GM21576 (cell line): Measurements from ENCODE around the gene HPD.
"Not testable (repeated sequence)": the region's sequence is repeated elsewhere in the genome, so short reads cannot be mapped to it uniquely, and the experiment has no call there.

Experiments used
- ATAC-seq: cut with Tn5 transposase; IDR thresholded peaks from one replicate; pipeline ENCODE4 v1.9.1; 2021; ENCODE audit warnings: mild to moderate bottlenecking, moderate library complexity; ENCODE audit not compliant: unreplicated experiment

The HPD gene

DNA sequence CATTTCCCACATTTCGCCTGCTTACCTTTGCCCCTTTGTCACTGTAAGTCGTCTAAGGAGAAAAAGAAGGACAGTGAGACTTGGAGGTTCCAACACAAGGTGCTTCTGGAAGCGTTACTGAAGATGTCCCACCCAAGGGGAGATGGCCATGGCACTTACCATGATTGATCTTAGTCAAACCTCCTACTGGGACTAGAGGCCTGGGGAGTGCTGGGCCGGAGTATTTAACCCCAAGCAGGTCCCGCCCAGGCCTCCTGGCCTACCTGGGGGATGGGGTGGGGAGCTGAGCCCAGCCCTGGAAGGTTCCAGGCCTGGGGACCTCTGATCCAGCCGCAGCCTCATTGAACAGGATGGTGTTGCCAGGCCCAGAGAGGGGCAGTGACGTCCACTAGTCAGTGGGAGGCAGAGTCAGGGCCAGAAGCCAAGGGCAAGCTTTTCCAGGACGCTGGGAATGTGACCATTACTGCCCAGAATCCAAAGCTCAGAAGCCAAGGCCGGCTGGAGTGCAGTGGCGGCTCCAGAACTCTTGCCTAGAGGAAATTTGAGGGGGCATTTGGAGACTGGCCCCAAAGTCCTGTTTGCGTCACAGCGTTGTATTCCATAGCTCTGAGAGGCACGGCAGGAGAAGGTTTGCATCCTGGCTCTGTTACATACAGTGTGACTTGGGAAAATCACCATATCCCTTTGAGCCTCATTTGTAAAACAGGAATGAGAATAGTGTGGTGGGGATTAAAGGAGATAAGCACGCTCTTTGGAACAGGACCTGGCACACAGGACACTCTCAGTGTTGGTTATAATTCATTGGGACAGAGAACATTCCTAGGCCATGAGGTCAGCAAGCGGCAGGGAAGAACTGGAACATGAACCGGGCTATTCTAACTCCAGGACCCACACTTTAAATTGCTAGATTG is at the start of gene HPD:
HPD (minus strand) TSS at position 198 of the 911 bp plus-strand sequence; CDS start at position 162, 36 bp downstream.
- no peak for ATAC-seq

GRCh38 chr12:121905746-121906145 is 47.1 kb upstream of the HPD start:
- ATAC-seq = no peak

DNA sequence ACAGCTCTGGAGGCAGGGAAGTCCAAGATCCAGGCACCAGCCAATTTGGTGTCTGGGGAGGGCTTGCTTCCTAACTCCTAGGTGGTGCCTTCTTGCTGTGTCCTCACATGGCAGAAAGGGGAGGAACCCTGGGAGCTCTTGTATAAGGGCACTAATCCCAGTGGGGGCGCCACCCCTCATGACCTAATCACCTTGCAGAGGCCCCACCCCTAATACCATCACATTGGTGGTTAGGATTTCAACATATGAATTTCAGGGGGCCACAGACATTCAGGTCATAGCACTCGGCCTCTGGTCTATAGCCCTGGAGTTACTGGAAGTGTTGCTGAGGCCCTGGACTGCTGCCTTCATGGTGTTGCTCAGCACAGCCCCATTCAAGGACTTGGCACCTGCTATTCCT is 44.5 kb upstream of the HPD start:
- no peak for ATAC-seq

GRCh38 chr12:121899590-121899989 is 40.9 kb upstream of the HPD start:
- ATAC-seq = no peak

DNA sequence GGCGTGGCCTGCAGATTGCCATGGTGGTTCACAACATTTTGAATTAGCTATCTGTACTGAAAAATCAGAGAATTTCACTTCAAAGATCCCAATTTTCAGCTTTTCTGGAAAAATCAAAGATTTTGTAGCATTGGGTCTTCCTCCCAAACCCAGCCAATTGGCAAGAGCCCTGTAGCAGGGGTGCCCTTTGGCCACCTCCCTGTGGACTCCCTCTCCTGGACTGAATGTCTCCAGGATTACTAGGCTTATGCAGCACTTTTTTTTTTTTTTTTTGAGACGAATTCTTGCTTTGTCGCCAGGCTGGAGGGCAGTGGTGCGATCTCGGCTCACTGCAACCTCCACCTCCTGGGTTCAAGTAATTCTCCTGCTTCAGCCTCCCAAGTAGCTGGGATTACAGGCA is 39.6 kb upstream of the HPD start:
- no peak for ATAC-seq

DNA sequence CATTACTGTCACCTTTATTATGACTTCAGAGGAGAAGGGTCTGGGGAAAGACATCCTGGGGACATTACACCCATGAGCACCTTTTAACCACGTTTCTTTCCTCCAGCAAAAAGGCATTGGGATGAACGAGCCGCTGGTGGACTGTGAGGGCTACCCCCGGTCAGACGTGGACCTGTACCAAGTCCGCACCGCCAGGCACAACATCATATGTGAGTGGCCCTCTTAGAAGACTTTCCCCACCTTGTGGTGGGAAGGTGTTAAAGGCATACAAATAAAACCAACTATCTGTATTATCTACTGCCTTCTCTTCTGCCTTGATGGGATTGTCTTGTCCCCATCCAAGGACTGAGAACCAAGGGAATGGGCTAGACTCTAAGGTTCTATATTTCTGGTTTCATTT is 36.0 kb upstream of the HPD start:
- no peak for ATAC-seq

GRCh38 chr12:121893961-121894460 is 35.4 kb upstream of the HPD start:
- no peak for ATAC-seq

- no peak for ATAC-seq
These were observed 34.3 kb upstream of the HPD start for GRCh38 chr12:121892673-121893561.

DNA sequence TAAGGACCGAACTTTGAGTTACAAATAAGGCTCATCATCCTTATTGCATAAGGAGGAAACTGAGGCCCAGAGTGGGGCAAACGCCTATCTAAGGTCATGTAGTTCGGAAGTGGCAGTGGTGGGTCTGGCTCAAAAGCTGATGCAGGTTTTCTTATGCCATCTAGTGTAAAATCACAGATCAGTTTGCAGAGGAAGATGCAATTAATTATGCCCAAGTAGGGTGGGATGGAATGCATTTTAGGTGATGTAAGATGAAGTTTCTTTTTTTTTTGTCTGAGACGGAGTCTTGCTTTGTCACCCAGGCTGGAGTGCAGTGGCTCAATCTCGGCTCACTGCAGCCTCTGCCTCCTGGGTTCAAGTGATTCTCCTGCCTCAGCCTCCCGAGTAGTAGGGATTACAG is 31.0 kb upstream of the HPD start:
- ATAC-seq = not testable (repeated sequence)

DNA sequence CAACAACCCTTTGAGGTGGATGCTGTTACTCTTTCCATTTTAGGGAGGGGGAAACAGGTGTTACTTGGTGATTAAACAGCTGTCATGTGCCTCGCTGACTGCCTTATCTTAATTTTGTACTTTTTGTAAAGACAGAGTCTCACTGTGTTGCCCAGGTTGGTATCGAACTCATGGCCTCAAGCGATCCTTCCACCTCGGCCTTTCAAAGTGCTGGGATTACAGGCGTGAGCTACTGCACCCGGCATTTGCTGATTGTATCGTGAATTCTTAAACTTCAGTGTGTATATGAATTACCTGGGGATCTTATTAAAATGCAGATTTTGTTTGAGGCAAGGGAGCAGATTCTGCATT is 30.6 kb upstream of the HPD start:
- ATAC-seq = no peak

- ATAC-seq = peak; percentile 91
These were observed 30.0 kb upstream of the HPD start, which contains the start of gene PSMD9 for GRCh38 chr12:121888478-121889273. PSMD9 (plus strand) TSS chr12:121888790; CDS start chr12:121888857, 67 bp downstream.

GRCh38 chr12:121888083-121888477 is 29.4 kb upstream of the HPD start:
- ATAC-seq = no peak

DNA sequence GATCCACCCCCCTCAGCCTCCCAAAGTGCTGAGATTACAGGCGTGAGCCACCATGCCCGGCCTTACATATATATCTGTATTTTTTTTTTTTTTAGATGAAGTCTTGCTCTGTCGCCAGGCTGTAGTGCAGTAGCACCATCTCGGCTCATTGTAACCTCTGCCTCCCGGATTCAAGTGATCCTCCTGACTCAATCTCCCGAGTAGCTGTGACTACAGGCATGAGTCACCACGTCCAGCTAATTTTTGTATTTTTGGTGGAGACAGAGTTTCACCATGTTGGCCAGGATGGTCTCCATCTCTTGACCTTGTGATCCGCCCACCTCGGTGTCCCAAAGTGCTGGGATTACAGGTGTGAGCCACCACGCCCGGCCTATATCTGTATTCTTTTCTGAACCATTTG is 26.5 kb upstream of the HPD start:
- not testable (repeated sequence) for ATAC-seq

- no peak for ATAC-seq
These were observed 24.6 kb upstream of the HPD start for GRCh38 chr12:121883315-121883660.

GRCh38 chr12:121876080-121876447 is 17.4 kb upstream of the HPD start:
- ATAC-seq = not testable (repeated sequence)

- ATAC-seq = no peak
These were observed 16.9 kb upstream of the HPD start for GRCh38 chr12:121875582-121875981.

GRCh38 chr12:121874071-121874470 is 15.4 kb upstream of the HPD start:
- no peak for ATAC-seq

DNA sequence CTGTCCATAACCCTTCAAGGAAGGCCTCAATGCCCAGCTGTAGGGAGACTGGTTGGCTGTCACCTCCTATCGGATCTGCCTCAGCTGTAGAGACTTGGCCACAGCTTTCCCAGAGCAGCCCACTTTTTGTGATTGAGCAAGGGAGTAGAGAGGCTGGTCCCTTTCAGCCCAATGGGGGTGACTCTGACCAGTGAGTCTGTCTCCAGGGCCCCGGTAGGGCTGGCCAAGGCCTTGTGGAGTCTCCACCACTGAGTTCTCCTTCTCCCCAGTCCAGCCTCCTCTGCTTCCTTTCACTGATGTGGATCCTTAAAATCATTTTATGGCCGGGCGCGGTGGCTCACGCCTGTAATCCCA is 14.5 kb upstream of the HPD start:
- no peak for ATAC-seq

- no peak for ATAC-seq
These were observed 14.0 kb upstream of the HPD start for GRCh38 chr12:121872546-121873215.

GRCh38 chr12:121871467-121871866 is 12.8 kb upstream of the HPD start:
- ATAC-seq = no peak
